ENCODE data around the gene NCKAP5L. TPM values are rescaled to one million over a fixed set of nuclear protein-coding genes. Genes with fewer than 3 reads are reported as not detected.
A peak's percentile ranks its signal among the peaks of the same experiment; 100 is the strongest.

Gene NCKAP5L
- total and polyA plus RNA-seq, 9 of the 15 experiments (the other 6 are each of a cell fraction or from before 2014, with no cell fraction given) = 0.01 to 14.4 (median 3.7) TPM

GRCh38 chr12:49846032-49846431 lies 17.8 kb upstream of the NCKAP5L start:
- ChIA-PET CTCF (ENCODE audit: low intra/inter-chr PET ratio) (no interaction called here), POLR2A (no interaction called here)
- no peaks in the 10 kb centered on the region for H3K9me1 ChIP-seq (ENCODE audit: control insufficient read depth, insufficient read depth, low read length)
- in situ Hi-C loops (cut with MboI) (no loop called here), intact Hi-C loops (cut with micrococcal nuclease) (no loop called here)
- peaks cover 3% of the 10 kb centered on the region; the same call in 1 of the 3 replicates for H3K36me3 ChIP-seq (ENCODE audit: control insufficient read depth, insufficient read depth, low read length)
- no peak overlapping the region for H3K27ac ChIP-seq (ENCODE audit: extremely low read depth, low read depth, low read length)
- H3K4me2 ChIP-seq (ENCODE audit: insufficient read depth, low read length) = no peak overlapping the region
- no peak overlapping the region for H2AFZ ChIP-seq (ENCODE audit: low read depth, low read length)
- TF ChIP-seq OTX1 (CRISPR knock-in tag; IDR thresholded peaks at IDR 0.05) (no peak), C11orf30 (IDR thresholded peaks at IDR 0.05; ENCODE audit: low read depth) (peak; percentile 78; the same call in 1 of the 2 replicates), MAFK (IDR thresholded peaks at IDR 0.05; ENCODE audit: low read length) (peak; percentile 60), MAFG (tag; conservative IDR thresholded peaks at IDR 0.05) (peak; percentile 54; the same call in 1 of the 2 replicates), MAFF (IDR thresholded peaks at IDR 0.05; ENCODE audit: low read length) (peak; percentile 47), ZNF316 (IDR thresholded peaks at IDR 0.05) (peak; percentile 90), PKNOX1 (IDR thresholded peaks at IDR 0.05) (no peak), EWSR1 (IDR thresholded peaks at IDR 0.05; ENCODE audit: borderline replicate concordance, low read depth, partially characterized antibody) (no peak)
- 42% methylated on average over 2 of the region's 2 CpGs for WGBS (ENCODE audit: insufficient coverage, low coverage, missing lambda C conversion rate)
- H3K4me1 ChIP-seq (replicated peaks in 1 of 2; ENCODE audit: control insufficient read depth in 2 of 2, insufficient read depth in 2 of 2, low read length in 2 of 2) = peaks cover 16 to 17% of the 10 kb centered on the region in 2 experiments
- ATAC-seq = no peak
- no TSS peak for BruUV-seq (replicated peaks)
- FAIRE-seq = no peak
- no peak for DNase-seq (ENCODE audit: extremely low read depth in 1 of 4, low spot score in 3 of 4)
- H4K20me1 ChIP-seq (replicated peaks; ENCODE audit: control insufficient read depth, insufficient read depth, low read length) = no peaks in the 10 kb centered on the region
- H3K4me3 ChIP-seq = no peak overlapping the region
- H3K9me3 ChIP-seq (replicated peaks; ENCODE audit: control insufficient read depth, insufficient read depth, low read depth, low read length) = no peaks in the 10 kb centered on the region
- peaks cover 5 to 7% of the 10 kb centered on the region in 2 experiments; a peak in 3 of 5 replicates for H3K27me3 ChIP-seq (ENCODE audit: control insufficient read depth in 2 of 2, insufficient read depth in 2 of 2, low read length in 2 of 2)
- peaks cover 22% of the 10 kb centered on the region for H3K79me2 ChIP-seq (ENCODE audit: control insufficient read depth, insufficient read depth, low read length)
- no peak overlapping the region for H3K9ac ChIP-seq (ENCODE audit: insufficient read depth in 1 of 2, low read depth in 2 of 2, low read length in 2 of 2)

All from K562 (cell line).